Suppressor macrophage treated with lipopolysaccharide for 4 hours (primary cell): ENCODE results near the gene ATP6V1C2.
"Not testable (repeated sequence)": the region's sequence is repeated elsewhere in the genome, so short reads cannot be mapped to it uniquely, and the experiment has no call there.

ENCODE experiments used
- DNase-seq: peaks from one replicate; pipeline ENCODE4 v3.0.0-alpha.2; 2020

The ATP6V1C2 gene

GRCh38 chr2:10817413-10817812 is 96.0 kb downstream of the ATP6V1C2 start:
- DNase-seq: no peak

DNA sequence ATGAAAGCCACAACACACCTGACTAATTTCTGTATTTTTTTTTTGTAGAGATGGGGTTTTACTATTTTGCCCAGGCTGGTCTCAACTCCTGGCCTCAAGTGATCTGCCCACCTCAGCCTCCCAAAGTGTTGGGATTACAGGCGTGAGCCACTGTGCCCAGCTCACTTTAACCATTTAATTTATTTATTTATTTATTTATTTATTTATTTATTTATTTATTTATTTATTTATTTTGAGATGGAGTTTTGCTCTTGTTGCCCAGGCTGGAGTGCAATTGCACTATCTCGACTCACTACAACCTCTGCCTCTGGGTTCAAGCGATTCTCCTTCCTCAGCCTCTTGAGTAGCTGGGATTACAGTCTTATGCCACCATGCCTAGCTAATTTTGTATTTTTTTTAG is 96.9 kb downstream of the ATP6V1C2 start:
- DNase-seq: not testable (repeated sequence)

GRCh38 chr2:10818984-10819383 is 97.6 kb downstream of the ATP6V1C2 start:
- DNase-seq: peak; percentile 12

- DNase-seq: no peak
Observed at GRCh38 chr2:10819714-10820314, 98.4 kb downstream of the ATP6V1C2 start.

DNA sequence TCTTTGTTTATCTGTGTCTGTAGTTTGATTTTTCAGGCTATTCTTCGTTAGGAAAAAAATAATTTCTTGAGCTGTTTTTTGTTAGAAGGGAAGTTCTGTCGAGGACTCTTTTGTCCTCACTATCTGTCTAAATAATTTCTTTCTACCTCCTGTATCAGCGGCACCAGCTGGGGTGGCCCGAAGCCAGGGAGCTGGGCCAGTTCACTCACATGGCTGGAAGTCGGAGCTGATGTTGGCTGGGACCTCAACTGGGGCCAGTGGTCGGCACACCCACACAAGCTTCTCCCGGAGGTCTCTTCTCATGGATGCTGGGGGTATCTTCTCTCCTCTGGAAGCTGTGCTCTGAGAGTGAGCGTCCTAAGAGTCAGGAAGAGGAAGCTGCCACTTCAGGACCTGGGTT is 99.1 kb downstream of the ATP6V1C2 start:
- no peak for DNase-seq

- DNase-seq: peak; percentile 62
Observed at GRCh38 chr2:10820978-10821695, 99.7 kb downstream of the ATP6V1C2 start.

GRCh38 chr2:10824191-10824590 is 102.8 kb downstream of the ATP6V1C2 start:
- DNase-seq: no peak

GRCh38 chr2:10826026-10826425 is 104.6 kb downstream of the ATP6V1C2 start:
- DNase-seq: peak; percentile 47

DNA sequence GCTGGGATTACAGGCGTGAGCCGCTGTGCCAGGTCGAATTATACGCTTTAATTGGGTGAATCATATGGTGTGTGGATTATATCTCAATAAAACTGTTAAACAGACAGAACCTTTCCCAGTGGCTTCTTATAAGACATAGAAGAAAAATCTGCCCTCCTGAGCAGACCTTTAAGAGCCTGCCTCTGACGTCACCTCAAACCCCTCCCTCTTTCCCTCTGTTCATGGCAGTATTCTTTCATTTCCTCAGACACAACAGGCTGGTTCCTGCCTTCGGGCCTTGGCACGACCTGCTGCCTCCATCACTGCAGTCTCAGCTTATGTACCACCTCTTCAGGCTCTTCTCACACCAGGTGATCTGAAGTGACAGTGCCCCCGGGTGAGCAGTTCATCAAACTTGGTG is 105.2 kb downstream of the ATP6V1C2 start:
- no peak for DNase-seq

DNA sequence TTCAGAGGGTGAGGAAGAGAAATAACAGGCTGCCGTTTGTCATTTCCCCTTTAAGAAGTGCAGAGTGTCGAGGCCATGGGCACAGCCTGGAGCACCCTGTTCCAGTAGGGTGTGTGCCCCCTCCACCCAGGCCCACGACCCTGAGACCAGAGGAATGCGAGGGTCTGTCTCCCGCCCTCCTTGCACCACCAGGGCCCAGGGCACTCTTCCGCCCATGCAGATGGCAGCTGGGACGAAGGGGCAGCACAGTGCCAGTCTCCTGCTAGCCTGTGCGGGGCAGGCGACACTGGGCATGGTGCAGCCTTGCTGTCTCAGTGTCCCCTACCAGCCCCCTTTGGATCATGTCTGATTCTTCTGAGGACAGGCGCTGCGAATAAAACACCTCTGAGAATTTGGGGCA is 106.9 kb downstream of the ATP6V1C2 start:
- DNase-seq: no peak

- no peak for DNase-seq
Observed at GRCh38 chr2:10829299-10829698, 107.9 kb downstream of the ATP6V1C2 start.

DNA sequence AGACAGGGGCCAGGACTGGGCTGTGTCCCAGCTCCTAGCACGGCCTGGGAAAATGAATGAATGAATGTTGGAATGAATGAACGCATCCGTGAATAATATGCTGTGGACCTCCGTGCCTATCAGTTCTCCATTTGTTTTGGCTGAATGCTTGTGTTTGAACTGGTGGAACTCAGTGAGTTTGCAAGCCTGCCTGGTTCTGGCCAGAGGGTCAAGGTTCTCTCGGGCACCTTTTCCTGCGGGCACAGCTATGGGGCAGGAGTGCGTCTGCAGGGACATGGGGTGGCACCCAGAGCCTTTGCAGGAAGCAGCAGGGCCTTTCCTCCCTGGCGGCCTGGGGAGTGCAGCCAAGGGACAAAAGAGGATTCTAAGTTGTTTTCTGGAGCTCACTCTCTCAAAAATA is 108.8 kb downstream of the ATP6V1C2 start:
- DNase-seq: no peak

DNA sequence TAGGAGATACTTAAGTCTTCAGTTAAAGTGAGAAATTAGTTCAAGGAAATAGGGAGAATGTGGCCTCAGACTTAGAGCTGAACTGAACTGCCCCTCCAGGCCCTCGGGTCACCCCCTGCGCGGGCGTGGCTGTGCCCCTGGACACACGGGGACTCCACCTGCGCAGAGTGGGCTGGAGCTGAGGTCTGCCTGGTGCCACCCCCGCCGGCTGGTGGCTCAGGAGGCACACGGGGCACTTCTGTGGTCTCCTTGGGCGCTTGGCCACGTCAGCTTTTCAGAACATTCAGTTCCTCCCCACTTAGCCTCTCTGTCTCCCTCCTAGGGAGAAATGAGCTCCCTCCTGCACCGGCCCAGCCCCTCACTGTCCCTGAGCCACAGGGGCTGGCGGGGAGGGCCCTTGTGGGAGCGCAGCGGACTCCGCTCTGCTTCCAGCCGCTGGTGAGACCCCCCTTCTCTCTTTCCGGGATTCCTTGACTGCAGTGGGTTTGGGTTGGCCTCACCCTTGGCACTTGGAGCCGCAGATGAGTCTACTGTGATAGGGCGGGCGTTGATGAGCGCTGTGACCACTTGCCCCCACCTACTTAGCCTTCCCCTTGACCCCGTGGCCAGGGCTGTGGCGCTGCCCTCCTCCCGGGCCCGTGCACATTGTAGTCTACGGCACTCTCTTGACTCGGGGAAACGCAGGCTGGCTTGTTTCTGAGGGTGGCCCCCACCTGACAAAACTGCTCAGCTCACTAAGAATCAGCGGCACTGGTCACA is 109.4 kb downstream of the ATP6V1C2 start:
- DNase-seq: no peak

DNA sequence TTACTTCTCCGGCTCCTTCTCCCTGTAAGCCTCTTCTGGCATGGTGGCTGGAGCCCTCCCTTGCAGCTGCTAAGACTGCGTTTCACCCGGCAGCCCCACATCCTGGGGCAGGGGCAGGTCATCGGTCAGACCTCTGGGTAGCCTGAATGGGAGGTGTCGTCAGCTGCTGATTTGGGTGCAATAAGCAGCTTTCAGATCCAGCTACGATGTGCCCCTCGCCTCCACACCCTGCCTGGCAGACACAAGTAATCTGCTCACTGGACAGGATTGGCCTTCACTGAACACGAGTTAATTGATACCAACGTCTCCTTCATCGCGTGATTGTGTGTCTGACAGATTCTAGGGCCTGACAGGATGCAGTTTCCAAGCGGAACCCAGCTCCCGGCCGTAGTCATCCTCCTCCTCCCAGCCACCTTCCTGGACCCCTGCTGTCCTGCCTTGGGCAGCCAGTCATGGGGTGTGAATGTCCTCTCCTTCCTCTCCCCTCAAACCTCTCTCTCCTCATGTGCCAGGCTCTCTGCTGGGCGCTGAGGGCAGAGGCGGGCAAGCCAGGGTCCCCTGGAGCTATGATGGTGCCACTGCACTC is 110.1 kb downstream of the ATP6V1C2 start:
- DNase-seq: no peak

- peak; percentile 84 for DNase-seq
Observed at GRCh38 chr2:10832203-10832936, 110.9 kb downstream of the ATP6V1C2 start.

- no peak for DNase-seq
Observed at GRCh38 chr2:10833021-10833420, 111.6 kb downstream of the ATP6V1C2 start.

DNA sequence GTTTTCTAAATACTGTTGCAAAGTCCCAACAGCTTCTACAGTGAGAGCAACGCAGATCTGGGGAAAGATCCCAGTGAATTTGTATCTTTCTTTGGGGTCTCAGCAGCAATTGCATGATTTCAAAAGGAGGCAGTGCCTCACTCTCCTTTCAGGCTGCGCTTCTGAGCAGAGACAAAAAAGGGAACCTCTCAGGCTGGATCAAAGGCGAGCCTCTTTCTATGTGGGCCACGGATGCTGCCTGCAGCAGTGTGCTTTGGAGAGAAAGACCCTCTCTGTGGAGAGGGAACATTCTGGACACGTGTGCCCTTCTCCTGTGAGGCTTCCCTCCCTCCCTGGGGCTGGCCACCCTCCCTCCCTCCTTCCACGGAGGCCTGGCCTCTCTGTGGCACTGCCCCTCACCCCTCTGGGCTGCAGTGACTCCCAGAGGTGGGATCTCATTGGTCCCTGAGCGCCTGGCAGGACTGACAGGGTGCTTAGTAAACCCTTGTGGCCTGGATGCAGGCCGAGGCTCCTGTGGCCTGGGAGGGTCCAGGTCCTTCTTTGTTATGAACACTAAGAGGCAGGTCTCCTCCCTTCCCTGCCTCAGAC is 112.7 kb downstream of the ATP6V1C2 start:
- no peak for DNase-seq
